G401 (cell line): ENCODE measurements around the gene NDUFV3. TPM values are rescaled to one million over a fixed set of nuclear protein-coding genes. Genes with fewer than 3 reads are reported as not detected.
"Not testable (repeated sequence)": the region's sequence is repeated elsewhere in the genome, so short reads cannot be mapped to it uniquely, and the experiment has no call there.

Source experiments
- DNase-seq: peaks from one replicate; pipeline ENCODE4 v3.0.0-alpha.2; 2015; ENCODE audit warnings: low spot score
- in situ Hi-C: cut with HindIII; loops from 2 replicates; pipeline ENCODE4 v1.10.0; 2016; ENCODE audit warnings: low sequenced_read_pairs, mixed read lengths
- total RNA-seq: library from RNA; depleted of rRNA; stranded (reverse); fragments of >200 nt; shearing (Covaris generic); gene quantifications from 2 replicates; pipeline ENCODE4 v1.2.3, GENCODE V29; 2014

Gene NDUFV3
- total RNA-seq, 1 experiment from 2014 or later, result 45.5 TPM

DNA sequence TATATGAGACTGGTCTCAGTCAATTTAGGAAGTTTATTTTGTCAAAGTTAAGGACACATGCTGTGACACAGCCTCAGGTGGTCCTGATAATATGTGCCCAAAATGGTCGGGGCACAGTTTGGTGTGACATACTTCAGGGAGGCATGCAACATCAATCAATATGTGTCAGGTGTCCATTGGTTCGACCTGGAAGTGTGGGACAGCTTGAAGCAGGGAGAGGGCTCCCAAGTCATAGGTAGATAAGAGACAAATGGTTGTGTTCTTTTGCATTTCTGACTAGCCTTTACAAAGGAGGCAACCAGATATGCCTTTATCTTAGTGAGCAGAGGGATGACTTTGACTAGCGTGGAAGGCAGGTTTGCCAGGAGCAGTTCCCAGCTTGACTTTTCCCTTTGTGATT is 36.9 kb downstream of the NDUFV3 start:
- in situ Hi-C loops, result no loop called here
- DNase-seq, result no peak

DNA sequence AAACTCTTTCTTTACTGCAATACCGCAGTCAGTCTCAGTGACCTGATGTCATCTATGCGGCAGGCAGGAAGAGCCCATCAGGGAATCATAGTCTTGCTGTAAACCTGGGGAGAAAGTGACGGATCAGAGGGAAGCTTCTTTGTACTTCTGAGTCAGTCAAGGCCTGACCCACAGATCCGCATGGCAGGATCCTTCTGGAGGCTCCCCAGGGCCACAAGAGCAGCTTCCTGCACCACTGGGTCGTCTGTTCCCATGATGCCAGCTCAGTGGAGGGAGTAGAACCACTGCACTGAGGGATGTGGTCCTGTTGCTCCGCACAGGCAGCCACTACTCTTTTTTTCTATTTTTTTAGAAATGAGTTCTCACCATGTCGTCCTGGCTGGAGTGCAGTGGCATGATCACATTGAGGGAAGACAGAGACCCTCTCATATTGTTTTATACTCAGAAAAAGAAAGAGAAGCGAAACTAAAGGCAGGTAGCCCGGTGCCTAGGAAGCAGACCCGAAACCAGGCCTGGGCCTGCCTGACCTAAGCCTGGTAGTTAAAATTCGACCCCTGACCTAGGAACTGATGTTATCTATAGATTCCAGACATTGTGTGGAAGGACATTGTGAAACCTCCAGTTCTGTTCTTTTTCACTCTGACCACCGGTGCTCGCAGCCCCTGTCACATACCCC is 38.6 kb downstream of the NDUFV3 start:
- no peak for DNase-seq
- in situ Hi-C loops, result no loop called here

DNA sequence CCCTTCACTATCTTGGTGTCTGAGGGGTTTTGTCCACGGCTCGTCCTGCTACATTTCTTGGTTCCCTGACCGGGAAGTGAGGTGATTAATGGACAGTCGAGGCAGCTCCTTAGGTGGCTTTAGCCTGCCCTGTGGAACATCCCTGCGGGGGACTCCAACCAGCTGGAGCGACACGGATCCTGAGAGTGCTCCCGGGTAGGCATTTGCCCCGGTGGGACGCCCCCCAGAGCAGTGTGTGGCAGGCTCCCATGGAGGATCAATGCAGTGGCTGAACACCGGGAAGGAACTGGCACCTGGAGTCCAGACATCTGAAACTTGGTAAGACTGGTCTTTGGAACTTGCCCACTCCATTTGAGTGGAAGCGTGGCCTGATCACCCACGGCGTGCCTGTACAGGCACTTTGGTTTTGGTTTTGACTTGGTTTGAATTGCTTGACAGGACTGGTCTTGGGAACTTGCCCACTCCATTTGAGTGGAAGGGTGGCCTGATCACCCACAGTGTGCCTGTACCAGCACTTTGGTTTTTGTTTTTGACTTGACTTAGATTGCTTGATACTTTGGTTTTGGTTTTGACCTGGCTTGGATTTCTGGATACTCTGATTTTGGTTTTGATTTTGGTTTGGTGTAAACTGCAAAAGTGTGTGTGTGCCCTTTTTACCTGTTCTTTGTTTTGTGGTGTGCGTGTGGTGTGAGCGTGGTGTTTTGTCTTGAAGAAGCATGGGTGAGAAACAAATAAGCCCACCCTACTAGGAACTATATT is 39.4 kb downstream of the NDUFV3 start:
- in situ Hi-C loops, DNase-seq: not testable (repeated sequence)

DNA sequence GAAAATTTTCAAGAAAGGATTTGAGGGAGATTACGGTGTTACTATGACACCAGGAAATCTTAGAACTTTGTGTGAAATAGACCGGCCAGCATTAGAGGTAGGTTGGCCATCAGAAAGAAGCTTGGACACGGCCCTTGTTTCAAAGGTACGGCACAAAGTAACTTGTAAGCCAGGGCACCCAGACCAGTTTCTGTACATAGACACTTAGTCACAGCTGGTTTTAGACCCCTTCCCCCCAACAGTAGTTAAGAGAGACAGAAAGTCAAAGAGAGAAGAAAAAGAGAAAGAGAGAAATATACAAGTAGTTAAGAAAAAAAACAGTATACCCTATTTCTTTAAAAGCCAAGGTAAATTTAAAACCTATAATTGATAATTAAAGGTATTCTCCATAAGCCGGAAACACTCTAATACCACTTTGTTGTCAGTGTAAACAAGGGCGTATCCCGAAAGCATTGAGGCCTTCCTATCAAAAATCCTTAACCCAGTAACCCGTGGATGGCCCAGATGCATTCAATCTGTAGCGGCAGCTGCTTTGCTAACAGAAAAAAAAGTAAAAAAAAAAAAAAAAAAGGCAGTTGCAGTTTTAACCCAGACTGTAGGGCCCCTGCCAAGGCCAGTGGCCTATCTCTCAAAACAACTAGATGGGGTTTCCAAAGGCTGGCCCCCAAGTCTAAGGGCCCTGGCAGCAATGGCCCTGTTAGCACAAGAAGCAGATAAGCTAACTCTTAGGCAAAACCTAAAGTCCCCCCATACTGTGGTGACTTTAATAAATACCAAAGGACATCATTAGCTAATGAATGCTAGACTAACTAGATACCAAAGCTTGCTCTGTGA is 40.2 kb downstream of the NDUFV3 start:
- DNase-seq, in situ Hi-C loops: not testable (repeated sequence)

DNA sequence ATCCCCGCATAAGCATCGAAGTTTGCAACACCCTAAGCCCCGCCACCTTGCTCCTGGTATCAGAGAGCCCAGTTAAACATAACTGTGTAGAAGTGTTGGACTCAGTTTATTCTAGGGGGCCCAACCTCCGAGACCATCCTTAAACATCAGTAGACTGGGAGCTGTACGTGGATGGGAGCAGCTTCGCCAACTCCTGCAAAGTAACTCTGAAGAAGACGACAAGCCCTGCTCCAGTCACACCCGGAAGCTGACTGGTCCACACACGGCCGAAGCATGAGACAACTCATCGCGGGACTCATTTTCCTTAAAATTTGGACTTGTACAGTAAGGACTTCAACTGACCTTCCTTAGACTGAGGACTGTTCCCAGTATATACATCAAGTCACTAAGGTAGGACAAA is 40.9 kb downstream of the NDUFV3 start:
- DNase-seq, in situ Hi-C loops: not testable (repeated sequence)

DNA sequence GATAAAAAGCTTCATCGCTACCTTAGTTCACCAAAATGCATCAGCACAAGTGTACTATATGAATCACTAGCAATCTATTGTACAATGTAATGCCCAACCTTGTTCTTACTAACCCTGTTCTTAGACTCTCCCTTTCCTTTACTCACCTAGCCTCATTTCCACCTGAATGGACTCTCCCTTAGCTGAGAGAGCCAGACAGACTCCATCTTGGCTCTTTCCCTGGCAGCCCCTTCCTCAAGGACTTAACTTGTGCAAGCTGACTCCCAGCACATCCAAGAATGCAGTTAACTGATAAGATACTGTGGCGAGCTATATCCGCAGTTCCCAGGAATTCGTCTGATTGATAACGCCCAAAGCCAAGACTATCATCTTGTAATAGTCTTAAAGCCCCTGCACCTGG is 43.3 kb downstream of the NDUFV3 start:
- DNase-seq, in situ Hi-C loops: not testable (repeated sequence)

DNA sequence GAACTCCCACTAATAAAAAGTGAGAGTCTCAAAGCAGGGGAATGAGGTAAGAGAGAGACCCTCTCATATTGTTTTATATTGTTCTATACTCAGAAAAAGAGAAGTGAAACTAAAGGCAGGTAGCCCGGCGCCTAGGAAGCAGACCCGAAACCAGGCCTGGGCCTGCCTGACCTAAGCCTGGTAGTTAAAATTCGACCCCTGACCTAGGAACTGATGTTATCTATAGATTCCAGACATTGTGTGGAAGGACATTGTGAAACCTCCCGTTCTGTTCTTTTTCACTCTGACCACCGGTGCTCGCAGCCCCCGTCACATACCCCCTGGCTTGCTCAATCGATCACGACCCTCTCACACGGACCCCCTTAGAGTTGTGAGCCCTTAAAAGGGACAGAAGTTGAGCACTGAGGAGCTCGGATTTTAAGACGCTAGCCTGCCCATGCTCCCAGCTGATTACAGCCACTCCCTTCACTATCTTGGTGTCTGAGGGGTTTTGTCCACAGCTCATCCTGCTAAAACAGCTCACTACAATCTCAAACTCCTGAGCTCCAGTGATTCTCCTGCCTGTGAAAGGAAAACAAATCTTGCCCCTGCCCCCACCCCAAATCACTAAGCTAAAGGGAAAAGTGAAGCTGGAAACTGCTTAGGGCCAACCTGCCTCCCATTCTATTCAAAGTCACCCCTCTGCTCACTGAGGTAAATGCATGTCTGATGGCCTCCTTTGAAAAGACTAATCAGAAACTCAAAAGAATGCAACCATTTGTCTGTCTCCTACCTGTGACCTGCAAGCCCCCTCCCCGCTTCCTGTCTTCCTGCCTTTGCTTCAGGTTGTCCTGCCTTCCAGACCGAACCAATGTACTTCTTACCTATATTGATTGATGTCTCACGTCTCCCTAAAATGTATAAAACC is 44.2 kb downstream of the NDUFV3 start:
- in situ Hi-C loops, result not testable (repeated sequence)

DNA sequence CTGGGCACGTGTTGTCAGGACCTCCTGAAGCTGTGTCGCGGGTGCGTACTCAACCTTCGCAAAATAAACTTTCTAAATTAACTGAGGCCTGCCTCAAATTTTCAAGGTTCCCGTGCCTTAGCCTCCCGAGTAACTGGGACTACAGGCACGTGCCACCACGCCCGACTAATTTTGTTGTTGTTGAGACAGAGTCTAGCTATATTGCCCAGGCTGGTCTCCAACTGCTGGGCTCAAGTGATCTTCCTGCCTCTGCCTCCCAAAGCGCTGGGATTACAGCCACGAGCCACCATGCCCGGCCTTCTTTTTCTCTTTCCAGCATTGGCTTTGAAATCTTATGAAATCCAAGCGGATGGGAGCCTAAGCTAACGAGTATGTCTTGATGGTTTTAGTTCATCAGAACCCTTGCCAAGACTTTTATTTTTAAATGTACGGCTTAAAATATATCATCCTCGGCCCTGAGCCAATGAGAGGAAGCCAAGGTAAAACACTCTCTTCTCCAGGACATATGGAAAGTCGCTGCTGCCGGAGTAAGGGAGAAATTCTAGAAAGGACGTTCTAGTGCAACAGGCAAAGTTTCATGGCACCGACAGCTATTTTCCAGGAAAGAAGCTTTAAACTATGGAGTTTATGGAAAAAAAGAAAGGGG is 45.0 kb downstream of the NDUFV3 start:
- no peak for DNase-seq
- in situ Hi-C loops, result no loop called here

More for the DNA sequence above, 44.2 kb downstream of the NDUFV3 start:
- DNase-seq, result not testable (repeated sequence)

DNA sequence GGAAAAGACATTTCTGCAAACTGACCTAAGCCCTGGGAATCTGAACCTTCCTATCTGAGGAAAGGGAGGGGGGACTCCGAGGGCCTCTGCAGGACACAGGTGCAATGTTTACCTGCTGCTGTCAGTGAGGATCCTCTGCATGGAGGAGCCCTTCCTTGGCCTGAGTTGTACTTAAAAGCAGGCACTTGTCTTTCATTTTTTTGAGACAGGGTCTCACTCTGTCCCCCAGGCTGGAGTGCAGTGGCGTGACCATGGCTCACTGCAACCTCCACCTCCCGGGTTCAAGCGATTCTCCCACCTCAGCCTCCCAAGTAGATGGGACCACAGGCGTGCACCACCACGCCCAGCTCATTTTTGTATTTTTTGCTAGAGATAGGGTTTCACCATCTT is 45.5 kb downstream of the NDUFV3 start:
- DNase-seq, in situ Hi-C loops: not testable (repeated sequence)

DNA sequence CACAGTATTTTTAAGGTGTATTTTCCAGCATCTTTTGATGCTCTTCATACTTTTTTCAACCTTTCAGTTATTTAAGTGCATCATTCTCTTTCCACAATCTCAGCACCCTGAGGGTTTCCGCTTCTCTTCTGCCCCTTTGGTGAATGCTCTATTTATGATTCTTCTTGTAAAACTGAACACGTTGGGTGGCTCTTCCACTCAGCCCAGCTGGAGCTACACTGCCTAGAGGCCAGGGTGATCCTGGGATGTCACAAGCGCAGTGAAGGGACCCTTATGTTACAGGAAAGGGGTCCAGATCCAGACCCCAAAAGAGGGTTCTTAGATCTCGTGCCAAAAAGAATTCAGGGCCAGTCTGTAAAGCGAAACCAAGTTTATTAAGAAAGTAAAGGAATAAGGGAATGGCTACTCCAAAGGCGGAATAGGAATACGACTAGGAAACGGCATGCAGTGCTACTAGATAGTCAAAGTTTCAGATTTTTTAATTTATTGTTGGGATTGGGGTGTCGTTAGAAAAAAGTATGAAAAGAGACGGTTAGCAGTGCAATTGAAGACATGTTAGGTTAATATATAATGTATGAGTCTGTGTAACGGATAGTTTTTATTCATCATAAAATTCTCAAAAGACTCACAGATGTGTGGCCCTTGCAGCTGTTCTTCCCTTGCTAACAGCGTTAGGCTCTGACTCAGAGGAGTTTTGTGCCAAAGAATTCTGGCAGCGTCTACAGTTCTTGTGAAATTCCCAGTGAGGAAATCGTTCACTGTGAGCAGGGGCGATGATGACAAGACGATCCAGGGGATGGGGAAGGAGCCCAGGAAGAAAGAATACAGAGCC is 46.7 kb downstream of the NDUFV3 start:
- DNase-seq, result peak; percentile 4
- in situ Hi-C loops, result no loop called here

DNA sequence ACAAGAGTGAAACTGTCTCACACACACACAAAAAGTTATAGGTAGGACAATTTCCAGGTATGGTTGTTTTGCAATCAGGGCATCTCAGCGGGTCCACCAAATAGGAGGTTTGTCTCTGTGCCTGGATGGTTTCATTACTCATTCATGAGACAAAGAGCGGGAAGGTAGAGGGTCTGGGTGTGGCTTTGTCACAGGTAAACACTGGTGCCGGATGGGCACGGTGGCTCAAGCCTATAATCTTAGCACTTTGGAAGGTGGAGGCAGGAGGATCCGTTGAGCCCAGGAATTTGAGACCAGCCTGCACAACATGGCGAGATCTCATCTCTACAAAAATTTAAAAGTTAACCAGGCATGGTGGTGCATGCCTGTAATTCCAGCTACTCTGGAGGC is 48.6 kb downstream of the NDUFV3 start:
- no peak for DNase-seq
- in situ Hi-C loops, result no loop called here

DNA sequence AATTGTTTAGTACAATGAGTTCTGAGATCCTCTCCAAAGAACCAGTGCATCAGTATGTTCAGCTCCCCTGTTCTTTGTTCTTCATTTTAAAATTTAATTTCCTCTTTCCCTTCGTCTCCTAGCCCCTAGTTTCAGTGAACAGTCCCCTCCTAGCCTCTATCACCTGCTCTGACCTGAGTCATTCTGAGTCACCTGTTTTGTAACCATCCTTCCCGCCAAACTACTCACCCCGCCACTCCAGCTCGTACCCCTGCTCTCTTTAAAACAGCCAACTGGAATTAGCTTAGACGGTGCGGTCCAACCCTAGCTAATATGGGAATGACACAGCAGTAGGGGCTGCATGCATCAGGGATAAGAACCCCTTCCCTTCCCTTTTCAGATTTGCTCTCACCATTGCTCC is 49.1 kb downstream of the NDUFV3 start:
- no peak for DNase-seq
- in situ Hi-C loops, result no loop called here

DNA sequence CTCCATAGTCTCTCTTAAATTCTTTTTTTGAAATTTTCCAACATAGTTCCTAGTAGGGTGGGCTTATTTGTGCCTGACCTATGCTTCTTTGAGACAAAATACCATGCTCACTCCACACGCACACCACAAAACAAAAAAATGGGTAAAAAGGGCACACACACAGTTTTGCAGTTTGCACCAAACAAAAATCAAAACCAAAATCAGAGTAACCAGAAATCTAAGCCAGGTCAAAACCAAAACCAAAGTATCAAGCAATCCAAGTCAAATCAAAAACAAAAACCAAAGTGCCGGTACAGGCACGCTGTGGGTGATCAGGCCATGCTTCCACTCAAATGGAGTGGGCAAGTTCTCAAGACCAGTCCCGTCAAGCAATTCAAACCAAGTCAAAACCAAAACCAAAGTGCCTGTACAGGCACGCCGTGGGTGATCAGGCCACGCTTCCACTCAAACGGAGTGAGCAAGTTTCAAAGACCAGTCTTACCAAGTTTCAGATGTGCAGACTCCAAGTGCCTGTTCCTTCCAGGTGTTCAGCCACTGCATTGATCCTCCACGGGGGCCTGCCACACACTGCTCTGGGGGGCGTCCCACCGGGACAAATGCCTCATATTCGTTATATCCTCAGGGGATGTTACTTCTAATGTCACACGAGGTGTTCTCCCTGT is 56.1 kb downstream of the NDUFV3 start:
- DNase-seq, in situ Hi-C loops: not testable (repeated sequence)

DNA sequence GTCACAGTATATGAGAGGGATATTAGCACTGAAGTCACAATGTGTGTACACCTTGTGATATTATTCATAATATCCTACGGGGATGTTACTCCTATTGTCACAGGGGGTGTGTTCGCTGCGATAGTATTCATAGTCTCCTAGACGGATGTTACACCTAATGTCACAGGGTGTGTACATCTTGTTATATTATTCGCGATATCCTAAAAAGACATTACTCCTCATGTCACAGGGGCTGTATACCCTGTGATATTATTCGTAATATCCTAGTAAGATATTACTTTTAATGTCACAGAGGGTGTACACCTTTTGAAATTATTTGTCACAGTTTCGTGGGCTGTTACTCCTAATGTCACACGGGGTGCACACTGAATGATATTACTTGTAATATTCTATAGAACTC is 58.1 kb downstream of the NDUFV3 start:
- in situ Hi-C loops, DNase-seq: not testable (repeated sequence)

DNA sequence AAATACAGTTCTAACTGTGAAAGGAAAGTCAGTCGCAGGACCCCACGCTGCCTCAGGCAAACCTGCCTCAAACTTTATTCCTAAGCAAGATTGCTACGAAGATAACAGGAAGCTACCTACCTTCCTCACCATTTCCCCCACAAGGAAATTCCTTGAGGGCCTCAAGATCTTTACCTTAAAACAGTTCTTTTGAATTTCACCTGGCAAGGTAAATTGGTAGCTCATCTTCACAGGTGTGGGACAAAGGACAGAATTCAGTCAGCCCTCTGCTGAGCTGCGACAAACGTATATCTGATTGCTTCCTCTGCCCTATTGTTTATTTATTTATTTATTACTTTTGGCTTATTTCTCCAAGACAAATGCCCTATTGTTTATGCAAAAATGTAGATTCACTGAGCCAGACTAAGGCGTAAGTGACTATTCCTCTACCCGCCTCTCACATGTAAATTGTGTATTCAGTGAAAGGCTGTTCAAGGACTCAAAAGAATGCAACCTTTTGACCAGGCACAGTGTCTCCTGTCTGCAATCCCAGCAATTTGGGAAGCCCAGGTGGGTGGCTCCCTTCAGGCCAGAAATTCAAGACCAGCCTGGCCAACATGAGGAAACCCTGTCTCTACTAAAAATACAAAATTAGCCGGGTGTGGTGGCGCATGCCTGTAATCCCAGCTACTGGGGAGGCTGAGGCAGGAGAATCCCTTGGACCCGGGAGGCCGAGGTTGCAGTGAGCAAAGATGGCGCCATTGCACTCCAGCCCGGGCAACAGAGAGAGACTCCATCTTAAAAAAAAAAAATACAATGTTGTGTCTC is 63.9 kb downstream of the NDUFV3 start:
- no peak for DNase-seq

DNA sequence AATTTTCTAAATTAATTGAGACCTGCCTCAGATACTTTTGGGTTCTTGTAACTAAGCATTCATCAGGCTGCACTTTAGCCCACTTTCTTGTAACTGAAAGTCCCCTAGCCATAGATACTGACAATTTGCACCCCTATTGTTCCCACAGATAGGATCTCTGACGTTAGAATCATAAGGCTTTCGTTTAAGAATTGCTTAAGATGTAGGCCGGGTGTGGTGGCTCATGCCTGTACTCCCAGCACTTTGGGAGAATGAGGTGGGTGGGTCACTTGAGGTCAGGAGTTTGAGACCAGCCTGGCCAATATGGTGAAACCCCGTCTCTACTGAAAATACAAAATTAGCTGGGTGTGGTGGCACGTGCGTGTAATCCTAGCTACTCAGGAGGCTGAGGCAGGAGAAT is 65.0 kb downstream of the NDUFV3 start:
- in situ Hi-C loops, DNase-seq: not testable (repeated sequence)

More for the DNA sequence above, 63.9 kb downstream of the NDUFV3 start:
- in situ Hi-C loops, result no loop called here
